Measurements from ENCODE around the gene NAGS.
A peak's percentile ranks its signal among the peaks of the same experiment; 100 is the strongest.
"Not testable (repeated sequence)": the region's sequence is repeated elsewhere in the genome, so short reads cannot be mapped to it uniquely, and the experiment has no call there.

The NAGS gene

DNA sequence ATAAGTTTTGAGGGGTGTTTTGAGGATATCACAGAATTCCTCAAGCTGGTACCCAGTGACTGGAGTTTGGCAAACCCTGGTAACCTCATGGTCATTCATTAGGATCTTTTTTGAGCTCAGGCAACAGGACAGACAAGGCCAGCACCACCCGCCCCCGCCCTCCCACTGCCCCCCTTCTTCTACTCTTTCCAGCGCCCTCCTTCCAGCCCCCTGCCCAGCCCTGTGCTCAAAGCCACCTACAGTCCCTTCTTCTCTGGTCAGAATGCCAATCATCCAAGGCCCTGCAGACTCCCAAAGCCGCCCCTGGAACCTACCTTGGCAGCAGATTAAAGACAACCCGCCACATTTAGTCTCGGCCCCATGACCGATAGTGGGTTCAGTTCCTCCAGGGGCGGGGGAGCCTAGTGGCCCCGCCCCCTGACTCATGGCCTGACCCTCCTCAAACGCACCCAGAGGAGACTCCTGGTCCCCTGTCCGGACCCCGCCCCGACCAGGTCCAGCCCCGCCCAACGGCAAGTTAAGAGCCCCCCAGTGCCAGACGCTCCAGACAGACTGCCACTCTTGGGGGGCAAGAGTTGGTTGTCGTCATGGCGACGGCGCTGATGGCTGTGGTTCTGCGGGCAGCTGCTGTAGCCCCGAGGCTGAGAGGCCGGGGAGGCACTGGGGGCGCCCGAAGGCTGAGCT, at the start of gene NAGS:
NAGS (plus strand) TSS at position 546 of the 684 bp plus-strand sequence; CDS start at position 588, 42 bp downstream.
- H3K4me3 ChIP-seq (replicated peaks; ENCODE audit: low read depth, low read length) = peak within 1 kb of the TSS; percentile 25
- TF ChIP-seq CTCF (IDR thresholded peaks at IDR 0.05; ENCODE audit: low read depth, low read length, missing control alignments) = no peak
- no peak for DNase-seq (ENCODE audit: extremely low read depth, low read depth)

- TF ChIP-seq CTCF (IDR thresholded peaks at IDR 0.05; ENCODE audit: low read depth, low read length, missing control alignments) = no peak
- no peak for DNase-seq (ENCODE audit: extremely low read depth, low read depth)
- no peak overlapping the region for H3K4me3 ChIP-seq (replicated peaks; ENCODE audit: low read depth, low read length)
Measured at GRCh38 chr17:43956222-43956621, 48.2 kb upstream of the NAGS start.

GRCh38 chr17:43958748-43959352, 45.6 kb upstream of the NAGS start:
- no peak overlapping the region for H3K4me3 ChIP-seq (replicated peaks; ENCODE audit: low read depth, low read length)
- TF ChIP-seq CTCF (IDR thresholded peaks at IDR 0.05; ENCODE audit: low read depth, low read length, missing control alignments) = no peak
- no peak for DNase-seq (ENCODE audit: extremely low read depth, low read depth)

GRCh38 chr17:43961292-43961691, 43.1 kb upstream of the NAGS start:
- not testable (repeated sequence) for H3K4me3 ChIP-seq (replicated peaks; ENCODE audit: low read depth, low read length); DNase-seq (ENCODE audit: extremely low read depth, low read depth)

- DNase-seq (ENCODE audit: extremely low read depth, low read depth) = no peak
- no peak overlapping the region for H3K4me3 ChIP-seq (replicated peaks; ENCODE audit: low read depth, low read length)
- TF ChIP-seq CTCF (IDR thresholded peaks at IDR 0.05; ENCODE audit: low read depth, low read length, missing control alignments) = no peak
Measured at GRCh38 chr17:43961954-43962353, 42.5 kb upstream of the NAGS start.

- no peak for DNase-seq (ENCODE audit: extremely low read depth, low read depth)
- TF ChIP-seq CTCF (IDR thresholded peaks at IDR 0.05; ENCODE audit: low read depth, low read length, missing control alignments) = no peak
Measured at GRCh38 chr17:43962479-43962878, 41.9 kb upstream of the NAGS start.

GRCh38 chr17:43966276-43966675, 38.1 kb upstream of the NAGS start:
- no peak overlapping the region for H3K4me3 ChIP-seq (replicated peaks; ENCODE audit: low read depth, low read length)
- TF ChIP-seq CTCF (IDR thresholded peaks at IDR 0.05; ENCODE audit: low read depth, low read length, missing control alignments) = no peak
- no peak for DNase-seq (ENCODE audit: extremely low read depth, low read depth)

More at GRCh38 chr17:43962479-43962878, 41.9 kb upstream of the NAGS start:
- H3K4me3 ChIP-seq (replicated peaks; ENCODE audit: low read depth, low read length) = no peak overlapping the region
